Stimulated activated CD4-positive, alpha-beta T cell treated with anti-CD3 and anti-CD28 coated beads, Interleukin-4, amount 100 ng/mL, for 24 hours (primary cell): Measurements from ENCODE around the gene CARD19.
A peak's percentile ranks its signal among the peaks of the same experiment; 100 is the strongest.

ENCODE experiments used
- DNase-seq: peaks from one replicate; pipeline ENCODE4 v3.0.0-alpha.2; 2020

Gene CARD19

DNA sequence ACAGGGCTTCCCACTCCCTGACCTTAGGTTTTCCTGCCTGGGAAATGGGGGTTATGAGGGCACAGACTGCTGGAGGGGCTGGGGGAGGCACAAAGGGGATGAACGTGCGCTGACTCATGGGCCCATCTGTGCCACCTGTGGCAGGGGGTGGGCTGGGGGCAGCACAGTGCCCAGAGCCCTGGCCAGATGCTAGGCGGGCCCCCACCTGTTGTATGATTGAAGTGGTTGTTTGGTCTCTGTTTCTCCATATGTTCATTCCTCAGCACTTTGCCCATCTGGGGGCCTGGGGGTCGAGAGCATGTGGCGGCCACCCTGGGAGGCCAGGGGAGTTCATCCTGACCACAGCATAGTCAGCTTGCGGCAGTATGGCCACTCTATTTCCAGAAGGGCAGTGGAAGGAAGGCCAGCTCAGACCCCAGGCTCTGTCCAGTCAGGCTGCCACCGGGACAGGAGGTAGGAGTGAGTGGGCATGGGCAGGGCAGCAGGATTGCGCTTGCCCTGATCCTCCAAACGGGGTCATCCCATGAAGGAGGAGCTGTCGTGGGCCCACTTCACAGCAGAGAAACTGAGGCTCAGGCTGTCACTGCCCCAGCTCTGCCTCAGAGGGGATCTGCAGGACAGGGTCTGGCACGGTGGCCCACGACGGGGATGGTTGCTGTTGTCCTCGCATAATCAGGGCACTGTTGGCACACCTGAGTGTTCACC, 38.9 kb downstream of the CARD19 start:
- DNase-seq = no peak

DNA sequence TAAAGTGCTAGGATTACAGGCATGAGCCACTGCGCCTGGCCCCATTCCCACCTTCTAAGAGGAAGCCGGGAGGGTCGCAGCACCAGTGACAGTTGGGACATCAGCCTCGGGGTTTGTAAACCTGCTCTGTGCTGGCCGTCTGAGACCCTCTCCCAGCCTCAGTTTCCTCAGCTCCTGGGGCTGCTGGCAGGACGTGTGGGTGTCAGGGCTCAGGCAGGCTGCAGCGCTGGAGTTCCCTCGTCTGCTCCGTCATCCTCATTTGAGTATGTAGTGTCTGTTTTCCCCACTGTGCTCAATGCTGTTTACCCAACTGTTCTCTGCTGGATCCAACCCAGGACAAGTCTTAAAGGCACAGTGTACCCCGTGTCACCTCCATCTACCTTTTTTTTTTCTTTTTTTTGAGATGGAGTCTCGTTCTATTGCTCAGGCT, 40.0 kb downstream of the CARD19 start:
- DNase-seq = no peak

GRCh38 chr9:93137362-93137761, 41.3 kb downstream of the CARD19 start:
- no peak for DNase-seq

DNA sequence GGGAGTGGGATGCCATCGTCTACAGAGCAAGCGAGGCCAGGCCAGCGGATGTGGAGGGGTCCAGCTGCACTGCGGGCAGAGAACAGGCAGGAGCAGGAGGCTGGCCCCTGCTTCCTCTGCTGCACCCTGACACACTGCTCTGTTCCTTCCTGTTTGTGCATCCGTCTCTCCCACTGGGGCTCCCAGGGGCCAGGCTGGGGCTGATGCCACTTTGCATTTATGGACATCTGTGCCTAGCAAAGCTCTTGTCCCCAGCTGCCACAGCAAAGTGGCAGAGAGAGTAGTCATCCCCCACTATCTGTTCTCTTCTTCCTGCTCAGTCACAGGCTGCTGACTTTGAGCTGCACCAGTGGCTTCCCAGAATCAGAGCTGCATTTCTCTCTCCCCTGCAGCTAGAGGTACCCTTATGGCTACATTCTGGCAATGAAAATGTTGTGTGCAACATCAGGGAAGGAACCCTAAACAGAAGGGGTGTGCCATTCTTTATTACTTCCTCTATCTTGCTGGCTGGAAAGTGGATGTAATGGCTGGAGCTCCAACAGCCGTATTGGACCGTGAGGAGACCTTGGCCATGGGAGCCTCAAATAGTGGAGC, 42.3 kb downstream of the CARD19 start:
- no peak for DNase-seq

GRCh38 chr9:93139365-93140182, 43.6 kb downstream of the CARD19 start:
- DNase-seq = no peak

GRCh38 chr9:93141771-93142483, 45.9 kb downstream of the CARD19 start:
- no peak for DNase-seq

GRCh38 chr9:93143830-93144530, 48.0 kb downstream of the CARD19 start:
- DNase-seq = peak; percentile 43

- peak; percentile 61 for DNase-seq
These were observed 50.7 kb downstream of the CARD19 start for GRCh38 chr9:93146696-93147095.

- DNase-seq = no peak
These were observed 51.6 kb downstream of the CARD19 start for GRCh38 chr9:93147632-93148031.

- DNase-seq = no peak
These were observed 52.7 kb downstream of the CARD19 start for GRCh38 chr9:93148721-93149120.

DNA sequence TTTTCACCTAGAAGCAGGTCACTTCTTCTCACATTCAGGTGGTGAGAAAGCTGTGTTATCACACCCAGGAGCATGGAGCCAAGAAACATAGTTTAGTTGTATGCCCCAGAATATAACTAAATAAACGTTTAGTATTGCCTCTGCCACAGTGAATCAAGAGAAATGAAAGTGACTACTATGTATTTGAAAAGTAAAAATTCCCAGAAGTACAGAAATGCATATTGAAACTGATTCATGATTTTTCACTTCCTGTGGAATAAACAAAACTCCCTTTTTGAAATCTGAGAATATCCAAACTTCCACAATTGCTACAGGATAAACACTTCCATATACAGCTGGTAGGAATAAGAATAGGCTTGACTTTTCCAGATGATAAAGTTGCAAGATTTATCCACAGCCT, 53.3 kb downstream of the CARD19 start:
- DNase-seq = no peak

DNA sequence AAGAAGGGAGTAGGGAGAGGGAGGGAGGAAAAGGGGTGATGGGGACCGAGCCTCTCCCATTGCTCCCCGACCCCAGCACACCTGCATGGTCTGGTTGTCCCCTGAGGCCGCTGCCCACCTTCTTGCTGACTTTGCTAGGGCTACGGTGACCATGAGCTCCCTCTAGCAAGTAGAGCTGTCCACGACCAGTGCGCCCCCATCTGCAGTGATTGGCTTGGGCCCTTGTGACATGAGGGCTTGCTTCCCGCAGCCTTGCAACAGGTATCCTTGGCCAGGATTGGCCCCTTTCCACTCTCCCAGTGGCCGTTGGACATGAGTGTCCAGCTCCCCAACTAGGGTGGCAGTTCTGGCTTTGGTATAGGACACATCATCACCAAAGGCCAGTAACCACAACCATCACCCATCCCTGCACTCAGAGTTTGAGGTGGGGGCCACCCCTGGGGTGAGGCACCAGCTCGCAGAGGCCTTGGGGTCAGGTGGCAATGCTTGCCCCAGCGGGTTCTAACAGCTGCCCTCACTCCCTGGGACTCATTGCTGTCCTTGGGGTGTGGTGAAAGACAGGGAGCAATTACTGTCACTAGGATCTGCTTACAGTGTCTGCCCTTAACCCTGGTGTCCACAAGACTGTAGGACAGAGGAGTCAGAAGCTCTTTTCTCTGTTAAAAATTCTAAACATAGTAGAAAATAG, 55.2 kb downstream of the CARD19 start:
- no peak for DNase-seq

GRCh38 chr9:93154293-93154903, 58.4 kb downstream of the CARD19 start:
- peak; percentile 42 for DNase-seq

GRCh38 chr9:93155716-93156474, 59.9 kb downstream of the CARD19 start:
- no peak for DNase-seq

DNA sequence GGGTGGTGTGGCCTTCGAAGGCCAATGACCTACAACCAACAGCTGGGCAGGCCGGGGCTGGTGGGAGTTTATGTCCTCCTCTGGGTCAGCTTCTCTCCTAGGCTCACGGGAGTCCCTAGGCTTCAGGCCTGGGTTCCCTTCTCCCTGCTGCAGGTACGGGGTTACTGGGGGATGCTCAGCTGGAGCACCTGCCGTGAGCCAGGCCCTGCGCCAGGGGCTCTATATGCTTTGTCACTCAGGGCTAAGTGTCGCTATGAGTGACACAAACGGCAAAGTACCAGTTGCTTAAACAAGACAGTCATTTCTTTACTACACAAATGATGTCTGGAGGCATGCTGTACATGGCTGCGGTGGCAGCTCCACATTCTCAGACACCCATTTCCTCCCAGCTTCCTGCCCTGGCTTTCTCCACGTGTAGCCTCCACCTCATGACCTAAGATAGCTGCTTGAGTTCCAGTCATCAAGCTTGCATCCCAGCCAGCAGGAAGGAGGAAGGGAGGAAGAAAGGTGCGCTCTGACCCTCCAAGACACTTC, 60.5 kb downstream of the CARD19 start:
- DNase-seq = peak; percentile 51

GRCh38 chr9:93159601-93160471, 63.8 kb downstream of the CARD19 start:
- peak; percentile 74 for DNase-seq

GRCh38 chr9:93161786-93162562, 66.0 kb downstream of the CARD19 start:
- no peak for DNase-seq
